ENCODE measurements around the gene FOXD2.
A peak's percentile ranks its signal among the peaks of the same experiment; 100 is the strongest.

The FOXD2 gene

GRCh38 chr1:47417170-47418044, 20.4 kb upstream of the FOXD2 start:
- DNase-seq: no peak

- no peak for DNase-seq
Observed at GRCh38 chr1:47418122-47418521, 19.7 kb upstream of the FOXD2 start.

GRCh38 chr1:47418681-47419325, 19.0 kb upstream of the FOXD2 start:
- DNase-seq: no peak

- no peak for DNase-seq
Observed at GRCh38 chr1:47420547-47420946, 17.3 kb upstream of the FOXD2 start.

GRCh38 chr1:47423872-47424271, 14.0 kb upstream of the FOXD2 start:
- DNase-seq: no peak

GRCh38 chr1:47424336-47424982, 13.4 kb upstream of the FOXD2 start:
- peak; percentile 64 for DNase-seq

- DNase-seq: no peak
Observed at GRCh38 chr1:47431534-47431933, 6.3 kb upstream of the FOXD2 start.

- no peak for DNase-seq
Observed at GRCh38 chr1:47432071-47433036, 5.5 kb upstream of the FOXD2 start.

GRCh38 chr1:47433037-47433421, 4.8 kb upstream of the FOXD2 start:
- no peak for DNase-seq

- no peak for DNase-seq
Observed at GRCh38 chr1:47433477-47434050, 4.3 kb upstream of the FOXD2 start.

- no peak for DNase-seq
Observed at GRCh38 chr1:47434051-47434842, 3.6 kb upstream of the FOXD2 start.

- no peak for DNase-seq
Observed at GRCh38 chr1:47435506-47436303, 2.1 kb upstream of the FOXD2 start.

GRCh38 chr1:47436304-47436978, 1.4 kb upstream of the FOXD2 start:
- peak; percentile 71 for DNase-seq

GRCh38 chr1:47436979-47437446, 831 bp upstream of the FOXD2 start:
- peak; percentile 37 for DNase-seq

GRCh38 chr1:47438165-47439016, 547 bp downstream of the FOXD2 start:
- DNase-seq: no peak

GRCh38 chr1:47439017-47439818, 1.4 kb downstream of the FOXD2 start:
- no peak for DNase-seq

- DNase-seq: no peak
Observed at GRCh38 chr1:47439819-47440598, 2.2 kb downstream of the FOXD2 start.

Data from NCI-H2171 treated with DMSO at 0.1 percent for 48 hours (cell line).